ENCODE results near the gene SLC16A8. TPM values are rescaled to one million over a fixed set of nuclear protein-coding genes. Genes with fewer than 3 reads are reported as not detected.

The SLC16A8 gene
- total RNA-seq, 1 donor from 2014 or later: not detected

GRCh38 chr22:38073150-38074130 is 10.5 kb downstream of the SLC16A8 start:
- no peaks in the 10 kb centered on the region for H3K27me3 Mint-ChIP-seq
- H3K4me1 Mint-ChIP-seq (ENCODE audit: unreplicated experiment): peaks cover 4% of the 10 kb centered on the region
- no peak for TF ChIP-seq CTCF (conservative IDR thresholded peaks at IDR 0.05)
- no peak overlapping the region for H3K27ac Mint-ChIP-seq
- no peak for DNase-seq (ENCODE audit: extremely low spot score, unreplicated experiment)
- H3K9me3 Mint-ChIP-seq: no peaks in the 10 kb centered on the region
- H3K4me3 Mint-ChIP-seq: no peak overlapping the region
- no peaks in the 10 kb centered on the region for H3K36me3 Mint-ChIP-seq

- Mint-ChIP-seq H3K27me3 (no peaks in the 10 kb centered on the region), H3K4me3 (no peak overlapping the region), H3K27ac (no peak overlapping the region), H3K4me1 (ENCODE audit: unreplicated experiment) (peaks cover 4% of the 10 kb centered on the region), H3K36me3 (no peaks in the 10 kb centered on the region), H3K9me3 (no peaks in the 10 kb centered on the region)
- no peak for DNase-seq (ENCODE audit: extremely low spot score, unreplicated experiment)
- TF ChIP-seq CTCF (conservative IDR thresholded peaks at IDR 0.05): no peak
Observed at GRCh38 chr22:38072322-38073149, 11.4 kb downstream of the SLC16A8 start.

- Mint-ChIP-seq H3K9me3 (no peaks in the 10 kb centered on the region), H3K36me3 (no peaks in the 10 kb centered on the region), H3K27ac (no peak overlapping the region), H3K4me1 (ENCODE audit: unreplicated experiment) (peaks cover 4% of the 10 kb centered on the region), H3K4me3 (no peak overlapping the region), H3K27me3 (no peaks in the 10 kb centered on the region)
- TF ChIP-seq CTCF (conservative IDR thresholded peaks at IDR 0.05): no peak
- DNase-seq (ENCODE audit: extremely low spot score, unreplicated experiment): no peak
Observed at GRCh38 chr22:38071421-38072321, 12.3 kb downstream of the SLC16A8 start.

GRCh38 chr22:38070250-38070921 is 13.6 kb downstream of the SLC16A8 start:
- DNase-seq (ENCODE audit: extremely low spot score, unreplicated experiment): no peak
- Mint-ChIP-seq H3K27ac (no peak overlapping the region), H3K36me3 (no peaks in the 10 kb centered on the region), H3K4me1 (ENCODE audit: unreplicated experiment) (peaks cover 4% of the 10 kb centered on the region), H3K9me3 (no peaks in the 10 kb centered on the region), H3K27me3 (no peaks in the 10 kb centered on the region), H3K4me3 (no peak overlapping the region)
- TF ChIP-seq CTCF (conservative IDR thresholded peaks at IDR 0.05): no peak
